Cortex of kidney (tissue), 1 donor: ENCODE results near the gene P3R3URF.

Experiments used
- DNase-seq: peaks from one replicate; lab custom pipeline; 2025; lab: John Stamatoyannopoulos, UW

The P3R3URF gene

GRCh38 chr1:46172321-46172720, 4.0 kb downstream of the P3R3URF start:
- DNase-seq: no peak

- no peak for DNase-seq
Observed at GRCh38 chr1:46171871-46172270, 4.4 kb downstream of the P3R3URF start.

GRCh38 chr1:46171351-46171750, 4.9 kb downstream of the P3R3URF start:
- DNase-seq: no peak

DNA sequence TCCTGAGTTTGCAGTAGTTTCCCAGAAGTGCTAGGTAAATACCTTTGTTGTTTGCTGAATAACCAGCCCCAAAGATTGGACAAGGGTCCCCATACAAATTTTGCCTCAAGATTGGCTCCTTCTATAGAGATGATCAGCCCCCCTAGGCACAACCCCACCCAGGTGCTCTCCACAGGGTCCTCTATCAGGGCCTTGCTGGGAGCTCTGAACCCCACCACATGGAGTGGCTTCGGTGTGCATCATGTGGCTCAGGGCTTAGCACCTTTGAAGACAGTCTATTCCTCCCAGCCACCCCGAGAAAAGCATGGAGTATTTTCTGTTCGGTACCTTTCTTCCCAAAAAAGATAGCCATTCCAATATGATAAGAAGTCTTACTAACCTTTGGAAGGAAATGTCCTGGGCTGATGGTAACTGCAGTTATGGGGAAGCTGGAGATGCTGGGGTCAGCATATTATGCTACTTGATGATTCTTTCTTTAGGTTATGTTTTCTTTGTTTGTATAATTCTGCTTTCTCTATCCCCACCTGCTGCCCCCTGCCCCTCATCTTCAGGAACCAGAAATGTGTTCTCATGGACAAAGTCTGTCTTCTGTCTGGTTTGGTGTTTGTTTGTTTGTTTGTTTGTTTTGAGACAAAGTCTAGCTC, 6.4 kb downstream of the P3R3URF start:
- no peak for DNase-seq

DNA sequence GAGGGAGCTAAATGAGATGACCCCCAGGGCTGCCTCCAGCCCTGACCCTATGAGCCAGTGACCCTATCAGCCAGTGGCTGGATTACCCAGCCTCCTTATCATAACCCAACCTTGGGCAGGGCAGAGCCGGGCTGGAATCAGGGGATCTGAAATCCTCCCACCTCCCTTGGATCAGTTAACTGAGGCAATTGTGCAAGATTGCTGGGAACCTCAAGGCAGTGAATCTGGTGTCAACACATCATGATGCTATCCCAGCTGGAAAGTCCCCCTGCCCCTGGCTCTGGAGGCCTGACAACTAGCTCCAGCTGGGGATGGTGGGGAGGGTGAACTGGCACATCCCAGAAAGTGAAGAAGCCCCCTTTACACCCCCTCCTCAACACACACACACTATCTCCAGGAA, 7.8 kb downstream of the P3R3URF start:
- DNase-seq: no peak

DNA sequence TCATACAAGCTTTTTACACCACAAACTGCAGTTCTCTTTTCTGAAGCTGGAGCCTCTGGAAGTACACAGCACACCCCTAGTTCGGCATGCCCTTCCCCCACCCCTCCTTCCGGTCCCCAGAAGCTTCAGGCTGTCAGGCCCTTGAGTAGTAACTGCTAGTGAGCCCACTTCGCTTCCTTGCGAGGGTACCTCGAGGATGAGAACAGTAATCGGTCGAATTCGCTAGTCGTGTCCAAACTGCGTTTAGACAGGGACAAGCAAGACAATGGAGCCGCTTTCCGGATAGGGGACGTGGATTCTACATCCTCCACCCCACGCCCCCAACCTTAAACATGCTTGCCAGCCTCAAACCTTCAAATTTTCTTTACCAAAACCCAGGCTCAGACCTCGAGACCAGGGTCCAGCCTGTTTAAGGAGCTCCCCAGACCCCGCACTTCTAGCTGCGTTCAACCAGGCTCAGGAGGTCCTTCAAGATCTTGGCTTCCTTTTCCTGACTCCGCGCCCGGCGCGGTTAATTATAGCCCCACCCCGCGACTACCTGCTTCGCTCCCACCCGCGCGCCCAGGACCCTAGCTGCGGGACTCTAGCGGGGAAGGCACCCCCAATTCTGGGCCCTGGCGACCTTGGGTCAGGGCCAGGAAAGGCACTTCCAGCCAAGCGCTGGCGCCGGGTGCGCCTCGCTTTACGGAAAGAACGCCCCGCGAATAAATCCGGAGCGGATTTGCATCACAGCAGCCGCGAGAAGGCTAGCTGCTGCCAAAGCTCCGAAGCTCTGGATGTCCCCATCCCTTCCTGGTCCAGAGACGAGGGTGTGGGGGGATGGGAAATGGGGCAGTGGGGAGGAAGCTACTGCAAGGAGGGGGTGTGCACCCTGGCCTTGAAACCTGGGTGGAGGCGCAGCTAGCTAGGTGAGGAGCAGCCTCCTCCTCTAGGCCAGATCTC, 9.5 kb downstream of the P3R3URF start:
- no peak for DNase-seq

DNA sequence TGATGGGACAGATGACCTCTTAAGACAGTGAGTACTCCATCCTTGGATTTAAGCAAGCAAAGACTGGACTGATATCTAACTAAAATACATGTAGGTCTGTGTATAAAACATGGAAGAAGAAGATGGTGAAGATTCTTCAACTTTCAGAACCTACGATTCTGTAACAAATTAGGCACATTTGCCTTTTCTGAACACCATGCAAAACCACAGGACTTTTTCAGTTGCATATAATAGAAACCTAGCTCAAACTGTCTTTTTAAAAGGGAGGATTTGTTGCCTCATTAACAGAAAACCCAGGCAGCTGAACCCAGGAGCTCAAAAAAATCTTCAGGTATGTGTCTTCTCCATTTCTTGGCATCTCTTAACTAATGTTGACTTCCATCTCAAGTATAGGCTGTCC, 16.1 kb downstream of the P3R3URF start:
- DNase-seq: no peak

DNA sequence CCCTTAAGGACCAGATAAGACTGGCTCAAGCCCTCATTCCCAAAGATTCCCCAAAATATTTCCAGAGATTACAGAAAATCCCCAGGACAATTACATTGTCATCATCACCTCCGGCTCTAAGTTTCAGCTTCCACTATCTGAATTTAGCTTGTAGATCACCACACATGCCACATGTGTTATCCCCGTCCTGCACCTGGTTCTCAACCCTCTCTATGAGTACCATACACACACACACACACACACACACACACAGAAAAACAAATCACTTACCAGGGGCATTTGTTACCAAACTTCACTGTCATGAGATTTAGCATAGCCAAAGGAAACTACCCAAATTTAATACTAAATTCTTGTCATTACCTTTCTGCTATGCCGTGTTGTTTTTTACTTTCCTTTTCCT, 16.8 kb downstream of the P3R3URF start:
- no peak for DNase-seq

GRCh38 chr1:46158312-46159281, 17.7 kb downstream of the P3R3URF start:
- DNase-seq: no peak

- DNase-seq: no peak
Observed at GRCh38 chr1:46157916-46158311, 18.4 kb downstream of the P3R3URF start.

- DNase-seq: no peak
Observed at GRCh38 chr1:46153732-46154131, 22.6 kb downstream of the P3R3URF start.

- DNase-seq: no peak
Observed at GRCh38 chr1:46153228-46153627, 23.1 kb downstream of the P3R3URF start.

GRCh38 chr1:46152016-46152415, 24.3 kb downstream of the P3R3URF start:
- no peak for DNase-seq

GRCh38 chr1:46150085-46150484, 26.2 kb downstream of the P3R3URF start:
- no peak for DNase-seq

- no peak for DNase-seq
Observed at GRCh38 chr1:46148318-46148717, 28.0 kb downstream of the P3R3URF start.

GRCh38 chr1:46137916-46138315, 38.4 kb downstream of the P3R3URF start:
- DNase-seq: no peak

DNA sequence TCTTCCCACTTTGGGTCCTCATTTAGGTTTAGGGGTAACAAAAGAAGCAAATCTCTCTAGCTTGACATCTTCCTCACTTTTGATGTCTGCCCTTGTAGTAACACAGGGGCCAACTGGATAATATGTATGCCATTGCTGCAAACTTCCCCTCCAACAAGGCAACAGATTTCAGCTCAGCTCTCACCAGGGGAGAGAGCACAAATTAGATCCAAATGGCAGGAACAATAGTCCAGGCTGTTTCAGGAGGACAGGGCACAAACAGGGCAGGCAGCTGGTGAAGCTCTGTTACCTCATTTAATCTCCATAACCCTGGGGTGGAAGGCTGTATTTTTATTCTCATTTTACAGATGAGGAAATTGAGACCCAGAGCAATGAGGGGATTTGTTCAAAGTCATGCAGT, 39.6 kb downstream of the P3R3URF start:
- no peak for DNase-seq

- no peak for DNase-seq
Observed at GRCh38 chr1:46134660-46135331, 41.5 kb downstream of the P3R3URF start.

DNA sequence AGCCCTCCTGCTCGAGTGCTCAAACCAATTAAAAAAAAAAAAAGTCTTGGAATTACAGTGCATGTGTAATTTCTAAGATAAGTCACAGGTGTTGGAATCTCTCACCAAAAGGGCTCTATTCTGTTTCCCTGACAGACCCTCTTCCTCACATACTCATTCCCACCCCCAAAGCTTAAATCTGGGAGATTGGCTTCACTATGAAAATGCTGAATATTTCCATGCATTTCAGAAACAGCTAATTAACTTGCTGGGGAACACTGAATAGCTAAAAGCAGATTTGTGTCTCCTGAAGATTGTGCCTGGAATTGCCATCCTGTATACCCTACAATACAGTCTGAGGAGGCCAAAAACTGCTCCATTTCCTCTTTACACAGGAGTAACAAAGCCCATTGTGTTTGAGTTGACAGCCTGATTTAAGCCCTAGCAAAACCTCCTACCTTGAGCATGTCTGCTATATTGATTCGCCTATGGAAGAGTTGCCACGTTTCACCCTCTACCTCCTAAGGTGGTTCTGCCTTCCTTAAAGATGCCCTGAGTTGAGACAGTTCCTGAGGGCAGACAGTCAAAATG, 42.4 kb downstream of the P3R3URF start:
- no peak for DNase-seq

GRCh38 chr1:46133181-46133658, 43.1 kb downstream of the P3R3URF start:
- DNase-seq: no peak

DNA sequence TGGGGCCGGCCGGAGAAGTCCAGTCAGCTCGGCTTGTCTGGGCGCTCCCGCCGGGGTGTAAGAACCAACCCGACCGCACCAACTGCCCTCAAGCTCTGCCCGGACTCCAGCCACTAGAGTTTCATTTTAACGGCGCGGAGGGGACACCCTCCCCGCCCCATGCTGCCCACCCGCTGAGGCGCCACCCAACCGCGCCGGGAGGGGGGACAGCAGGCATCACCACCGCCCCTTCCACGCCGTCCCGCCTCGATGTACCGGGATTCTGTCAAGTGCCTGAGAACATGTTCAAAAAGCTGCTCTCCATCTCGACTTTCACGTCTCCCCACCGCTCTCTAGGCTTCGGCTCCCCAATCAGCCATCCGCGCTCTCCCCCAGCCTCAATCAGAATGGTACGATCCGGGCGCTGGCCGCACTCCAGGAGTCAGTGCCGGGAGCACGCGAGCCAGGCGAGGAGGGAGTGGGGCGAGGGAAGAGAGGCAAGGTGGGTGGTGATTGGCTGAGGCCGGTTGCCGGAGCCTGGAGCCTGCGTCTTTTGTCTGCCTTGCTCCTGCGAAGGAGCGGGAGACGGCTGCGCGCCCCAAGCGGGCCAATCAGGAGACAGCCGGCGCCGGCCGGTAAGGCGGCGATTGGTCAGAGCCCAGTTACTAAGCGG, 43.6 kb downstream of the P3R3URF start, which contains the start of gene PIK3R3:
TSS of gene PIK3R3 (minus strand) at position 101 of the 652 bp plus-strand sequence. CDS start 677 bp downstream, outside the sequence.
- peak; percentile 90 for DNase-seq
